B cell (primary cell): ENCODE measurements around the gene RASA1. TPM values are rescaled to one million over a fixed set of nuclear protein-coding genes. Genes with fewer than 3 reads are reported as not detected.

Experiments used
- ATAC-seq: fragments of 200-7000 bp; cut with Tn5 transposase; one replicate; pipeline ENCODE4 v1.10.0; 2021; ENCODE audit warnings: low read depth, mild to moderate bottlenecking, moderate number of reproducible peaks, moderate library complexity
- CTCF ChIA-PET: fragments of 350-600 bp; sonication (Branson Sonifier 250); formaldehyde crosslinking; loops from one replicate; lab custom pipeline; 2021; ENCODE audit warnings: antibody characterized with exemption, inconsistent platforms; lab: Charles Lee
- POLR2A ChIA-PET: fragments of 350-600 bp; sonication (Branson Sonifier 250); formaldehyde crosslinking; loops from one replicate; lab custom pipeline; 2021; ENCODE audit warnings: antibody characterized with exemption; lab: Charles Lee
- DNase-seq: peaks from one replicate; pipeline ENCODE4 v3.0.0; 2013
- H2AFZ ChIP-seq: 2 replicates; pipeline ENCODE4 v1.6.1; 2012; ENCODE audit warnings: mild to moderate bottlenecking, low read depth, low read length; ENCODE audit not compliant: insufficient read depth, poor library complexity, severe bottlenecking
- H3K27ac ChIP-seq, 2 donors: 1 replicate in 1 of 2; 2 replicates in 1 of 2; pipeline ENCODE4 v1.5.1; 2012 to 2013; ENCODE audit warnings: low read length in 2 of 2, mild to moderate bottlenecking in 2 of 2, moderate library complexity in 1 of 2
- H3K27me3 ChIP-seq, 4 experiments: fragments of 200-600 bp in 1 of 4; sonication (generic) in 1 of 4; replicated peaks in 1 of 4; 1 replicate in 2 of 4; 2 replicates in 2 of 4; pipeline versions ENCODE4 v1.6.1 to v1.7.0; 2013 to 2016; ENCODE audit warnings: low read length in 3 of 4, mild to moderate bottlenecking in 2 of 4, mixed read lengths in 1 of 4, moderate library complexity in 1 of 4; ENCODE audit not compliant: insufficient read depth in 4 of 4, control insufficient read depth in 3 of 4; ENCODE audit errors: control extremely low read depth in 1 of 4
- H3K36me3 ChIP-seq, 2 experiments: replicated peaks in 1 of 2; 1 replicate in 1 of 2; 2 replicates in 1 of 2; pipeline versions ENCODE4 v1.6.1 to v1.7.1; 2013; ENCODE audit warnings: low read length in 1 of 2; ENCODE audit not compliant: insufficient read depth in 2 of 2, control insufficient read depth in 1 of 2; ENCODE audit errors: control extremely low read depth in 1 of 2, extremely low read depth in 1 of 2
- H3K4me1 ChIP-seq, 2 donors: fragments of 200-600 bp in 1 of 2; sonication (generic) in 1 of 2; 1 replicate in 1 of 2; 2 replicates in 1 of 2; pipeline versions ENCODE4 v1.5.1 to v1.6.1; 2013 to 2017; ENCODE audit warnings: low read length in 2 of 2; ENCODE audit not compliant: control insufficient read depth in 2 of 2, insufficient read depth in 2 of 2
- H3K4me2 ChIP-seq: replicated peaks from 2 replicates; pipeline ENCODE3; 2012; ENCODE audit warnings: mild to moderate bottlenecking, low read depth, low read length; ENCODE audit not compliant: poor library complexity, severe bottlenecking
- H3K4me3 ChIP-seq, 5 experiments: fragments of 200-600 bp in 1 of 5; sonication (generic) in 1 of 5; 1 replicate in 3 of 5; 2 replicates in 2 of 5; pipeline versions ENCODE4 v1.5.1 to v1.7.0; 2011 to 2016; ENCODE audit warnings: low read length in 4 of 5, mild to moderate bottlenecking in 4 of 5, low read depth in 2 of 5, control low read depth in 1 of 5, moderate library complexity in 1 of 5; ENCODE audit not compliant: insufficient read depth in 1 of 5; ENCODE audit errors: control extremely low read depth in 1 of 5, extremely low read depth in 1 of 5
- H3K79me2 ChIP-seq: fragments of 200-600 bp; sonication (generic); one replicate; pipeline ENCODE4 v1.6.0; 2016; ENCODE audit warnings: low read length; ENCODE audit not compliant: control insufficient read depth, insufficient read depth
- H3K9ac ChIP-seq: fragments of 200-600 bp; sonication (generic); 2 replicates; pipeline ENCODE4 v1.6.1; 2017; ENCODE audit warnings: mild to moderate bottlenecking, low read length, moderate library complexity
- H3K9me3 ChIP-seq, 3 donors: one replicate each; pipeline versions ENCODE4 v1.6.1 to v1.7.1; 2013; ENCODE audit warnings: low read length in 2 of 3; ENCODE audit not compliant: control insufficient read depth in 2 of 3, insufficient read depth in 1 of 3; ENCODE audit errors: control extremely low read depth in 1 of 3
- H4K20me1 ChIP-seq: 2 replicates; pipeline ENCODE4 v1.6.0; 2012; ENCODE audit warnings: mild to moderate bottlenecking, low read length; ENCODE audit not compliant: insufficient read depth, control insufficient read depth, poor library complexity, severe bottlenecking
- H3K27ac Mint-ChIP-seq: one replicate; pipeline ENCODE4 v1.8.0; 2021; ENCODE audit warnings: mixed read lengths
- H3K27me3 Mint-ChIP-seq: one replicate; pipeline ENCODE4 v1.8.0; 2021; ENCODE audit warnings: mixed read lengths
- H3K4me1 Mint-ChIP-seq: one replicate; pipeline ENCODE4 v1.8.0; 2021; ENCODE audit warnings: mixed read lengths
- H3K4me3 Mint-ChIP-seq: one replicate; pipeline ENCODE4 v1.8.0; 2021; ENCODE audit warnings: mixed read lengths
- H3K9me3 Mint-ChIP-seq: one replicate; pipeline ENCODE4 v1.8.0; 2022; ENCODE audit warnings: mixed read lengths; ENCODE audit not compliant: insufficient read depth
- CTCF ChIP-seq: fragments of 200-600 bp; IDR thresholded peaks from one replicate; pipeline ENCODE4 v1.8.0; 2022; ENCODE audit warnings: antibody characterized with exemption, mild to moderate bottlenecking
- EZH2 ChIP-seq: IDR thresholded peaks from 2 replicates; pipeline ENCODE4 v1.6.1; 2012; ENCODE audit warnings: borderline replicate concordance, low read depth, mild to moderate bottlenecking, moderate library complexity, low read length; ENCODE audit not compliant: insufficient read depth, poor library complexity, severe bottlenecking
- WGBS: methylation state at CpG from one replicate; pipeline ENCODE4 v1.1.5; 2013; ENCODE audit warnings: missing lambda C conversion rate; ENCODE audit not compliant: insufficient coverage; 5-methylcytosine and 5-hydroxymethylcytosine counted together
- intact Hi-C: fragments of 100-400 bp; cut with micrococcal nuclease; formaldehyde crosslinking; loops from one replicate; pipeline ENCODE4 v1.10.0; 2022
- polyA plus RNA-seq: library from polyadenylated mRNA; depleted of rRNA; stranded (reverse); fragments of >200 nt; gene quantifications from 2 replicates; pipeline ENCODE4 v1.2.3, GENCODE V29; 2012
- total RNA-seq, 2 donors: library from RNA; stranded (reverse); fragments of 120-200 nt in 1 of 2; gene quantifications; 1 replicate in 1 of 2; 2 replicates in 1 of 2; pipeline versions ENCODE4 v1.2.3 to v1.2.4, GENCODE V29; 2013 to 2022

The RASA1 gene
- total and polyA plus RNA-seq, 2 donors (not counting 1 experiment from before 2014, with no cell fraction given): 18.9 to 32.2 TPM

GRCh38 chr5:87434461-87434860 is 166.8 kb downstream of the RASA1 start:
- WGBS: no CpG with 5 or more reads among the region's 1 CpG
- Mint-ChIP-seq H3K27me3 (peaks cover 15% of the 10 kb centered on the region), H3K27ac (no peak overlapping the region), H3K9me3 (no peaks in the 10 kb centered on the region), H3K4me3 (no peak overlapping the region), H3K4me1 (no peaks in the 10 kb centered on the region)
- Histone ChIP-seq H3K4me3 (no peak overlapping the region), H2AFZ (no peak overlapping the region), H4K20me1 (no peaks in the 10 kb centered on the region), H3K79me2 (no peaks in the 10 kb centered on the region), H3K9ac (no peak overlapping the region), H3K36me3 (no peaks in the 10 kb centered on the region), H3K4me2 (no peak overlapping the region), H3K27ac (no peak overlapping the region), H3K27me3 (peaks cover 0 to 7% (median 2%) of the 10 kb centered on the region in 4 experiments), H3K4me1 (no peaks in the 10 kb centered on the region), H3K9me3 (peaks cover 0 to 3% (median 0%) of the 10 kb centered on the region in 3 donors)
- ATAC-seq: no peak
- DNase-seq: no peak
- intact Hi-C loops: no loop called here
- CTCF ChIA-PET: no interaction called here
- POLR2A ChIA-PET: no interaction called here
- TF ChIP-seq CTCF (no peak), EZH2 (no peak)

- no peak for ATAC-seq
- H3K27me3 Mint-ChIP-seq: peaks cover 14% of the 10 kb centered on the region
- no peak overlapping the region for H3K27ac Mint-ChIP-seq
- Histone ChIP-seq H4K20me1 (no peaks in the 10 kb centered on the region), H3K4me1 (no peaks in the 10 kb centered on the region), H3K36me3 (no peaks in the 10 kb centered on the region), H2AFZ (no peak overlapping the region), H3K4me2 (no peak overlapping the region), H3K79me2 (no peaks in the 10 kb centered on the region), H3K4me3 (no peak overlapping the region), H3K27ac (no peak overlapping the region), H3K9ac (no peak overlapping the region), H3K27me3 (peaks cover 0 to 7% (median 2%) of the 10 kb centered on the region in 4 experiments), H3K9me3 (peaks cover 0 to 5% (median 0%) of the 10 kb centered on the region in 3 donors)
- intact Hi-C loops: no loop called here
- DNase-seq: no peak
- no peaks in the 10 kb centered on the region for H3K4me1 Mint-ChIP-seq
- no peak overlapping the region for H3K4me3 Mint-ChIP-seq
- ChIA-PET POLR2A (no interaction called here), CTCF (no interaction called here)
- no CpG with 5 or more reads among the region's 2 CpGs for WGBS
- no peaks in the 10 kb centered on the region for H3K9me3 Mint-ChIP-seq
- TF ChIP-seq EZH2: no peak
- no peak for TF ChIP-seq CTCF
Measured at GRCh38 chr5:87435144-87435694, 167.5 kb downstream of the RASA1 start.
